Uterus (tissue), 4 donors: ENCODE measurements around the gene ARHGAP21. TPM values are rescaled to one million over a fixed set of nuclear protein-coding genes. Genes with fewer than 3 reads are reported as not detected.

ENCODE experiments used
- DNase-seq, 2 donors: peaks; one replicate each; pipeline ENCODE4 v3.0.0-alpha.2; 2019 to 2020
- H3K27ac ChIP-seq, 2 donors: fragments of 200-600 bp; sonication (generic); 1 replicate in 1 of 2; 2 replicates in 1 of 2; pipeline ENCODE4 v1.5.1; 2016 to 2018
- H3K27me3 ChIP-seq, 2 donors: fragments of 200-600 bp; sonication (generic); one replicate each; pipeline ENCODE4 v1.5.1; 2018 to 2019; ENCODE audit warnings: control low read depth in 1 of 2
- H3K36me3 ChIP-seq, 2 donors: fragments of 200-600 bp; sonication (generic); one replicate each; pipeline ENCODE4 v1.5.1; 2019; ENCODE audit warnings: control low read depth in 1 of 2
- H3K4me1 ChIP-seq, 2 donors: fragments of 200-600 bp; sonication (generic); one replicate each; pipeline ENCODE4 v1.5.1; 2018 to 2019; ENCODE audit warnings: control low read depth in 1 of 2
- H3K4me3 ChIP-seq, 2 donors: fragments of 200-600 bp; sonication (generic); 1 replicate in 1 of 2; 2 replicates in 1 of 2; pipeline ENCODE4 v1.5.1; 2018 to 2019; ENCODE audit warnings: mild to moderate bottlenecking in 1 of 2
- H3K9me3 ChIP-seq, 2 donors: fragments of 200-600 bp; sonication (generic); one replicate each; pipeline ENCODE4 v1.5.1; 2019; ENCODE audit warnings: control low read depth in 1 of 2
- CTCF ChIP-seq, 4 experiments: fragments of 200-600 bp in 2 of 4; fragments of 450-650 bp in 2 of 4; sonication (generic) in 2 of 4; IDR thresholded peaks; one replicate each; pipeline ENCODE4 v1.5.1; 2016 to 2019; ENCODE audit warnings: antibody characterized with exemption in 4 of 4, mild to moderate bottlenecking in 2 of 4, moderate library complexity in 1 of 4
- POLR2A ChIP-seq, 2 donors: fragments of 450-650 bp; IDR thresholded peaks; one replicate each; pipeline ENCODE4 v1.6.1; 2016; ENCODE audit warnings: antibody characterized with exemption in 2 of 2, mild to moderate bottlenecking in 1 of 2, moderate library complexity in 1 of 2
- intact Hi-C: fragments of 100-400 bp; cut with DNase I; formaldehyde crosslinking; loops from one replicate; pipeline ENCODE4 v1.15.1; 2023; ENCODE audit warnings: low total_unique reads
- total RNA-seq, 4 donors: library from RNA; depleted of rRNA in 3 of 4; stranded (reverse); fragments of >200 nt in 3 of 4; gene quantifications; one replicate each; pipeline versions ENCODE4 v1.1.0 to v1.2.4, GENCODE V29; 2014 to 2023
- donor health status: DM: yes; HTN: yes; CAD: no.

Gene ARHGAP21
- total RNA-seq, 4 donors from 2014 or later, result 90.4 to 168 (median 124) TPM

- TF ChIP-seq POLR2A (IDR thresholded peaks at IDR 0.05) (no peak), CTCF (IDR thresholded peaks at IDR 0.05) (no peak)
- Histone ChIP-seq H3K4me3 (no peak overlapping the region), H3K4me1 (no peaks in the 10 kb centered on the region), H3K27ac (no peak overlapping the region), H3K36me3 (no peaks in the 10 kb centered on the region), H3K27me3 (no peaks in the 10 kb centered on the region), H3K9me3 (no peaks in the 10 kb centered on the region)
- DNase-seq, result no peak
- intact Hi-C loops, result no loop called here
Measured at GRCh38 chr10:24685958-24686540, 37.6 kb downstream of the ARHGAP21 start.

- no peak overlapping the region for H3K27ac ChIP-seq
- intact Hi-C loops, result no loop called here
- no peak overlapping the region for H3K4me3 ChIP-seq
- no peaks in the 10 kb centered on the region for H3K4me1 ChIP-seq
- TF ChIP-seq CTCF (IDR thresholded peaks at IDR 0.05) (no peak), POLR2A (IDR thresholded peaks at IDR 0.05) (no peak)
- DNase-seq, result no peak
- H3K36me3 ChIP-seq, result no peaks in the 10 kb centered on the region
- H3K27me3 ChIP-seq, result no peaks in the 10 kb centered on the region
- no peaks in the 10 kb centered on the region for H3K9me3 ChIP-seq
Measured at GRCh38 chr10:24683554-24683953, 40.1 kb downstream of the ARHGAP21 start.

GRCh38 chr10:24681572-24682088 is 42.1 kb downstream of the ARHGAP21 start:
- Histone ChIP-seq H3K4me1 (no peaks in the 10 kb centered on the region), H3K4me3 (no peak overlapping the region), H3K27ac (no peak overlapping the region), H3K9me3 (no peaks in the 10 kb centered on the region), H3K36me3 (no peaks in the 10 kb centered on the region), H3K27me3 (no peaks in the 10 kb centered on the region)
- intact Hi-C loops, result no loop called here
- no peak for DNase-seq
- no peak for TF ChIP-seq POLR2A (IDR thresholded peaks at IDR 0.05)
- no peak for TF ChIP-seq CTCF (IDR thresholded peaks at IDR 0.05)

GRCh38 chr10:24680647-24681524 is 42.8 kb downstream of the ARHGAP21 start:
- Histone ChIP-seq H3K27me3 (no peaks in the 10 kb centered on the region), H3K9me3 (no peaks in the 10 kb centered on the region)
- intact Hi-C loops, result no loop called here

More at GRCh38 chr10:24680647-24681524, 42.8 kb downstream of the ARHGAP21 start:
- no peak for DNase-seq
- no peak for TF ChIP-seq POLR2A (IDR thresholded peaks at IDR 0.05)
- no peak for TF ChIP-seq CTCF (IDR thresholded peaks at IDR 0.05)
- H3K27ac ChIP-seq, result no peak overlapping the region
- H3K4me1 ChIP-seq, result no peaks in the 10 kb centered on the region
- no peaks in the 10 kb centered on the region for H3K36me3 ChIP-seq
- no peak overlapping the region for H3K4me3 ChIP-seq
